IMR-90 (cell line): ENCODE data around the gene PRL.

Experiments
- BHLHE40 ChIP-seq: fragments of 150-350 bp; IDR thresholded peaks from 2 replicates; pipeline ENCODE4 v1.6.1; 2016; ENCODE audit warnings: mild to moderate bottlenecking, low read depth, low read length
- CEBPB ChIP-seq: IDR thresholded peaks from 2 replicates; pipeline ENCODE4 v1.6.1; 2012; ENCODE audit warnings: low read depth, low read length, improper control_type of control experiment
- CTCF ChIP-seq: conservative IDR thresholded peaks from 2 replicates; pipeline ENCODE4 v1.5.1; 2012; ENCODE audit warnings: mild to moderate bottlenecking, low read depth, low read length, improper control_type of control experiment

- no peak for TF ChIP-seq CTCF
- no peak for TF ChIP-seq BHLHE40
- no peak for TF ChIP-seq CEBPB
These were observed 34.1 kb upstream of the PRL start for GRCh38 chr6:22330941-22331340.
